ENCODE results near the gene BAZ2B. TPM values are rescaled to one million over a fixed set of nuclear protein-coding genes. Genes with fewer than 3 reads are reported as not detected.
A peak's percentile ranks its signal among the peaks of the same experiment; 100 is the strongest.

BAZ2B gene
- total RNA-seq, 1 experiment from 2014 or later: 54.9 TPM

DNA sequence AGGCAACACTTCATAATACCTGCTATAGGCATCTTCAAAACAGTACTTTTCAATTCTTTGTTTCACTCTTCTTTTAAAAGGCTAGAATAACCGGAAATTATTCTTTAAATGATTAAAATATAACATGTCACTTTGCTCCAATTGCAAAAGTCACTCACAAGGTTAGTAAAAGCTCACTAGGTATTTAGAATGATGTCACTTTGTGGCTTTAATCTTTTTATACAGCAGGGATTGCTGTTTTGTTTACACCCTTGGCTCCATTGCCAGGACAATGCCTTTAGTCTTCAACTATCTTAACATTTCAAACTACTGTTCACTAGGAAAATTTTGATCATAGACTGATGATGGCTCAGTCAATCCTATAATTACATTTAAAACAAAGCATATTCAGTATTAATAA is 157.1 kb downstream of the BAZ2B start:
- Histone ChIP-seq H2AFZ (ENCODE audit: low read length) (no peak overlapping the region), H3K27ac (ENCODE audit: insufficient read length, low read depth, low read length) (no peak overlapping the region), H3K23ac (ENCODE audit: insufficient read length, low read depth, low read length) (no peak overlapping the region), H3K18ac (ENCODE audit: insufficient read length, low read depth, low read length) (no peak overlapping the region), H4K5ac (ENCODE audit: insufficient read length, low read depth, low read length) (no peak overlapping the region), H2AK5ac (ENCODE audit: insufficient read length, low read length) (no peak overlapping the region), H3K79me1 (ENCODE audit: insufficient read depth, low read depth, low read length, poor library complexity, severe bottlenecking) (no peaks in the 10 kb centered on the region), H2BK12ac (ENCODE audit: insufficient read length, low read depth, low read length) (no peak overlapping the region), H3K56ac (ENCODE audit: insufficient read length, low read depth, low read length) (no peak overlapping the region), H3K4me2 (ENCODE audit: insufficient read depth, insufficient read length, low read length) (no peak overlapping the region), H2BK120ac (ENCODE audit: low read depth, low read length, poor library complexity, severe bottlenecking) (no peak overlapping the region), H4K91ac (ENCODE audit: insufficient read length, low read depth, low read length) (no peak overlapping the region), H3K23me2 (ENCODE audit: insufficient read length, low read depth, low read length, poor library complexity, severe bottlenecking) (no peaks in the 10 kb centered on the region), H3K4me1 (ENCODE audit: insufficient read depth, low read length) (no peaks in the 10 kb centered on the region), H2BK5ac (ENCODE audit: insufficient read length, low read length) (no peak overlapping the region), H3K4ac (ENCODE audit: low read depth, low read length) (no peak overlapping the region), H3K27me3 (ENCODE audit: insufficient read depth, low read length) (no peaks in the 10 kb centered on the region), H3K9me3 (ENCODE audit: control insufficient read depth, low read depth, low read length) (no peaks in the 10 kb centered on the region), H2BK20ac (ENCODE audit: low read depth, low read length, poor library complexity, severe bottlenecking) (no peak overlapping the region), H4K20me1 (ENCODE audit: control insufficient read depth, insufficient read depth, insufficient read length) (no peaks in the 10 kb centered on the region), H3K14ac (ENCODE audit: insufficient read depth, low read length) (no peak overlapping the region), H3T11ph (ENCODE audit: low read length) (no peak overlapping the region), H2BK15ac (ENCODE audit: low read depth, low read length) (no peak overlapping the region), H3K9ac (ENCODE audit: extremely low read depth, insufficient read length, low read length) (no peak overlapping the region), H4K8ac (replicated peaks; ENCODE audit: insufficient read length, low read depth, low read length) (no peak overlapping the region), H3K79me2 (ENCODE audit: insufficient read depth, low read length) (no peaks in the 10 kb centered on the region)
- TF ChIP-seq, protein P1, sequence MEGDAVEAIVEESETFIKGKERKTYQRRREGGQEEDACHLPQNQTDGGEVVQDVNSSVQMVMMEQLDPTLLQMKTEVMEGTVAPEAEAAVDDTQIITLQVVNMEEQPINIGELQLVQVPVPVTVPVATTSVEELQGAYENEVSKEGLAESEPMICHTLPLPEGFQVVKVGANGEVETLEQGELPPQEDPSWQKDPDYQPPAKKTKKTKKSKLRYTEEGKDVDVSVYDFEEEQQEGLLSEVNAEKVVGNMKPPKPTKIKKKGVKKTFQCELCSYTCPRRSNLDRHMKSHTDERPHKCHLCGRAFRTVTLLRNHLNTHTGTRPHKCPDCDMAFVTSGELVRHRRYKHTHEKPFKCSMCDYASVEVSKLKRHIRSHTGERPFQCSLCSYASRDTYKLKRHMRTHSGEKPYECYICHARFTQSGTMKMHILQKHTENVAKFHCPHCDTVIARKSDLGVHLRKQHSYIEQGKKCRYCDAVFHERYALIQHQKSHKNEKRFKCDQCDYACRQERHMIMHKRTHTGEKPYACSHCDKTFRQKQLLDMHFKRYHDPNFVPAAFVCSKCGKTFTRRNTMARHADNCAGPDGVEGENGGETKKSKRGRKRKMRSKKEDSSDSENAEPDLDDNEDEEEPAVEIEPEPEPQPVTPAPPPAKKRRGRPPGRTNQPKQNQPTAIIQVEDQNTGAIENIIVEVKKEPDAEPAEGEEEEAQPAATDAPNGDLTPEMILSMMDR (conservative IDR thresholded peaks at IDR 0.05): no peak
- DNase-seq: no peak
- Mint-ChIP-seq H3K4me1 (no peaks in the 10 kb centered on the region), H3K27ac (0 out of 7 replicates have a peak overlapping the region, but pooled peaks of 1 of the 3 experiments have one; percentile 48), H3K9me3 (no peaks in the 10 kb centered on the region), H3K36me3 (ENCODE audit: insufficient read depth in 1 of 3, low read depth in 3 of 3) (no peaks in the 10 kb centered on the region), H3K4me3 (no peak overlapping the region), H3K27me3 (ENCODE audit: low read depth) (no peaks in the 10 kb centered on the region)
- no CpG with 5 or more reads among the region's 1 CpG for WGBS (ENCODE audit: extremely low coverage, insufficient read length, low lambda C conversion rate)

Data from H9 (cell line).